T-cell (primary cell): ENCODE results near the gene CDC42BPB. TPM values are rescaled to one million over a fixed set of nuclear protein-coding genes. Genes with fewer than 3 reads are reported as not detected.
A peak's percentile ranks its signal among the peaks of the same experiment; 100 is the strongest.

Experiments
- ATAC-seq, 4 experiments: fragments of 200-7000 bp in 3 of 4; fragments of 150-1000 bp in 1 of 4; cut with Tn5 transposase; replicated peaks in 1 of 4; 1 replicate in 3 of 4; 2 replicates in 1 of 4; pipeline ENCODE4 v1.10.0; 2021; ENCODE audit warnings: moderate library complexity in 3 of 4, mild to moderate bottlenecking in 2 of 4, moderate number of reproducible peaks in 1 of 4
- CTCF ChIA-PET, 2 donors: fragments of 300-600 bp; sonication (Branson Sonifier 250); formaldehyde crosslinking; loops; one replicate each; lab custom pipeline; 2022; ENCODE audit warnings: antibody characterized with exemption in 2 of 2; lab: Charles Lee
- POLR2A ChIA-PET, 2 donors: fragments of 300-600 bp; sonication (Branson Sonifier 250); formaldehyde crosslinking; loops; one replicate each; lab custom pipeline; 2022; ENCODE audit warnings: antibody characterized with exemption in 2 of 2; lab: Charles Lee
- DNase-seq, 35 experiments: peaks; one replicate each; pipeline versions ENCODE4 v3.0.0 to v3.0.0-alpha.2; 2013 to 2023
- H3K27ac ChIP-seq: one replicate; pipeline ENCODE4 v1.5.1; 2013; ENCODE audit warnings: low read length
- H3K27me3 ChIP-seq, 2 experiments: replicated peaks in 1 of 2; 1 replicate in 1 of 2; 2 replicates in 1 of 2; pipeline versions ENCODE4 v1.6.1 to v1.7.0; 2013; ENCODE audit warnings: low read length in 1 of 2, mixed read lengths in 1 of 2; ENCODE audit not compliant: control insufficient read depth in 2 of 2, insufficient read depth in 2 of 2; ENCODE audit errors: extremely low read depth in 1 of 2
- H3K36me3 ChIP-seq, 2 donors: 1 replicate in 1 of 2; 2 replicates in 1 of 2; pipeline versions ENCODE4 v1.6.1 to v1.7.0; 2013; ENCODE audit warnings: low read length in 1 of 2; ENCODE audit not compliant: control insufficient read depth in 2 of 2, insufficient read depth in 1 of 2; ENCODE audit errors: extremely low read depth in 1 of 2
- H3K4me1 ChIP-seq, 2 experiments: 1 replicate in 1 of 2; 2 replicates in 1 of 2; pipeline versions ENCODE4 v1.6.1 to v1.7.0; 2013; ENCODE audit warnings: low read length in 2 of 2, mixed read lengths in 1 of 2; ENCODE audit not compliant: insufficient read depth in 2 of 2, control insufficient read depth in 1 of 2; ENCODE audit errors: extremely low read depth in 1 of 2
- H3K4me3 ChIP-seq, 2 donors: 1 replicate in 1 of 2; 2 replicates in 1 of 2; pipeline versions ENCODE4 v1.5.1 to v1.7.0; 2013; ENCODE audit warnings: mild to moderate bottlenecking in 2 of 2, low read length in 1 of 2, moderate library complexity in 1 of 2; ENCODE audit not compliant: control insufficient read depth in 1 of 2; ENCODE audit errors: extremely low read depth in 1 of 2
- H3K9me3 ChIP-seq: 2 replicates; pipeline ENCODE4 v1.7.0; 2013
- H3K27ac Mint-ChIP-seq, 2 donors: one replicate each; pipeline ENCODE4 v1.8.0; 2020 to 2021; ENCODE audit warnings: mild to moderate bottlenecking in 2 of 2, mixed read lengths in 2 of 2
- H3K27me3 Mint-ChIP-seq, 2 donors: one replicate each; pipeline ENCODE4 v1.8.0; 2021 to 2022; ENCODE audit warnings: mixed read lengths in 2 of 2
- H3K36me3 Mint-ChIP-seq: one replicate; pipeline ENCODE4 v1.8.0; 2021; ENCODE audit warnings: mixed read lengths
- H3K4me1 Mint-ChIP-seq, 3 donors: one replicate each; pipeline ENCODE4 v1.8.0; 2020 to 2022; ENCODE audit warnings: mixed read lengths in 3 of 3, mild to moderate bottlenecking in 1 of 3
- H3K4me3 Mint-ChIP-seq, 3 donors: one replicate each; pipeline ENCODE4 v1.8.0; 2020 to 2022; ENCODE audit warnings: mild to moderate bottlenecking in 3 of 3, mixed read lengths in 3 of 3, moderate library complexity in 3 of 3
- H3K9me3 Mint-ChIP-seq, 3 donors: one replicate each; pipeline ENCODE4 v1.8.0; 2020 to 2022; ENCODE audit warnings: mixed read lengths in 3 of 3
- WGBS: methylation state at CpG from one replicate; pipeline ENCODE4 v1.1.5; 2013; ENCODE audit warnings: missing lambda C conversion rate; ENCODE audit not compliant: insufficient coverage; 5-methylcytosine and 5-hydroxymethylcytosine counted together
- total RNA-seq, 35 experiments: library from RNA in 6 of 35; stranded (reverse) in 6 of 35; fragments of 120-200 nt in 1 of 35; gene quantifications; one replicate each; pipeline versions ENCODE4 v1.2.1 to v1.2.4 and lab custom pipeline; 2013 to 2026

The CDC42BPB gene
- total RNA-seq, 5 donors from 2014 or later (not counting 1 experiment from before 2014, with no cell fraction given): 5.3 to 17.5 (median 11.2) TPM

DNA sequence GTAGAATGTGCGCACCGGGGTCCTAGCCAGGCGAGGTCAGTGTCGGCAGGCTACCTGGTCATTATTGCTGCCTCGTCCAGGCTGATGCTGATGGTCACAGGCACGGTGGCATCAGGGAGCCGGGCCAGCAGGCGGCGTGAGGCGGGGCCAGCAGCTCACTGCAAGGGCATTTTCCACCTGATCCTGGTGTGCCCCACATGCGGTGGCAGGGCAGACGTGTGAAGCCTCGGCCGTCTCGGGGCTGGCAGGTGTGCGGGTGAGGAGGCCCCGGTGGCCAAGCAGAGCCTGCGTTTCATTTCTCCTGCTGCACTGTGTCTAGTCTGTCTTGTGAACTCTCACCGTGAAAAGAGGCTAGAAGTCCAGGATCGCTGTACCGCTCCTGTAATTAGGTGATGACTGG lies 146.9 kb downstream of the CDC42BPB start:
- Histone ChIP-seq H3K27me3 (no peaks in the 10 kb centered on the region), H3K4me3 (no peak overlapping the region), H3K4me1 (no peaks in the 10 kb centered on the region), H3K27ac (no peak overlapping the region), H3K36me3 (peaks cover 24 to 25% of the 10 kb centered on the region in 2 donors), H3K9me3 (no peaks in the 10 kb centered on the region)
- Mint-ChIP-seq H3K27me3 (no peaks in the 10 kb centered on the region), H3K9me3 (no peaks in the 10 kb centered on the region), H3K4me1 (no peaks in the 10 kb centered on the region), H3K4me3 (no peak overlapping the region), H3K27ac (no peak overlapping the region), H3K36me3 (peaks cover 22% of the 10 kb centered on the region)
- POLR2A ChIA-PET: no interaction called here
- DNase-seq (no peak), ATAC-seq (no peak)
- CTCF ChIA-PET: no interaction called here
- 93% methylated on average over 18 of the region's 21 CpGs for WGBS

DNA sequence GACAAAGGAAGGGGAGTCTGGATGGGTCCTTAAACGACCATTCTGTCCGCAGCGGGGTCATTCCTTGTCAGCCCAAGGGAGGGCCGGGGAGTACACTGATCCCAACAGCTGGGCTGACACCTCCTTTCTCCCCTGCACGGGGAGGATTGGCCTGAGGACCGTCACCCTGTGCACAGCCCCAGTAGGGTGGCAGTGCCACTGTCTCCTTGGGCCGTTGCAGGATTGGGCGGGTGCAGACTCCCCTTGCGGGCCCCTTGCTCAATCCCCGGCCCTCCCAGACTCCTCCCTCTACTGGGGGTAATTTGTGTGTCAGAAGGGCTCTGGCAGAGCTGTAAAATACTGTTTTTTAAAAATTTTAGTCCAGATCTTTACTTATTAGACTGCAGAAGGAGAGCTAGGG lies 147.4 kb downstream of the CDC42BPB start:
- no peaks in the 10 kb centered on the region for H3K27me3 Mint-ChIP-seq
- CTCF ChIA-PET: no interaction called here
- WGBS: 97% methylated on average over 6 of the region's 10 CpGs
- ATAC-seq (no peak), DNase-seq (no peak)
- Histone ChIP-seq H3K27me3 (no peaks in the 10 kb centered on the region), H3K4me1 (no peaks in the 10 kb centered on the region), H3K36me3 (peaks cover 26 to 31% of the 10 kb centered on the region in 2 donors), H3K9me3 (no peaks in the 10 kb centered on the region), H3K4me3 (no peak overlapping the region), H3K27ac (no peak overlapping the region)
- POLR2A ChIA-PET: no interaction called here
- no peak overlapping the region for H3K27ac Mint-ChIP-seq
- no peaks in the 10 kb centered on the region for H3K9me3 Mint-ChIP-seq
- H3K4me3 Mint-ChIP-seq: no peak overlapping the region
- no peaks in the 10 kb centered on the region for H3K4me1 Mint-ChIP-seq
- peaks cover 27% of the 10 kb centered on the region for H3K36me3 Mint-ChIP-seq

DNA sequence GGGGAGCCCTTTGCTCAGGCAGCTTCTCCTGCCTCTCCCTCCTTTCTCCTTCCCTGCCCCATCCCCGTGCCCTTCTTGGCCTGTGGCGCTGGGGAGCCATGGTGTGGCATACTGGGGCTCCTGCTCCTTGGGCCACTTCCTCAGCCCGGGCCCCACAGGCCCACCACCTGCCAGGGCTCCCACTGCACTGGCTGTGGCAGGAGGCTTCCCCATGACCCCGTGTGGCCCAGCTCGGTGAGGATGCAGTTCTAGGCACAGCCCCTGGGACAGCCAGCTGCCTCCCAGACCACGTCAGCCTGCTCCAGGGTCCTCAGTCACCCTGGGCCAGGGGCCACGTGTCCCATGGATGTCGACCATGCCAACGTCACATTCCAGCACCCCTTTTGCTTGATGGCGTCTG lies 147.9 kb downstream of the CDC42BPB start:
- H3K4me3 Mint-ChIP-seq: no peak overlapping the region
- Histone ChIP-seq H3K27ac (no peak overlapping the region), H3K4me1 (no peaks in the 10 kb centered on the region), H3K9me3 (no peaks in the 10 kb centered on the region), H3K4me3 (no peak overlapping the region), H3K27me3 (no peaks in the 10 kb centered on the region), H3K36me3 (peaks cover 24 to 32% of the 10 kb centered on the region in 2 donors)
- WGBS: 88% methylated on average over 10 of the region's 10 CpGs
- peaks cover 27% of the 10 kb centered on the region for H3K36me3 Mint-ChIP-seq
- no peak for DNase-seq
- ChIA-PET POLR2A (no interaction called here), CTCF (no interaction called here)
- no peak overlapping the region for H3K27ac Mint-ChIP-seq
- no peaks in the 10 kb centered on the region for H3K27me3 Mint-ChIP-seq
- no peaks in the 10 kb centered on the region for H3K4me1 Mint-ChIP-seq
- H3K9me3 Mint-ChIP-seq: no peaks in the 10 kb centered on the region
- ATAC-seq: no peak

DNA sequence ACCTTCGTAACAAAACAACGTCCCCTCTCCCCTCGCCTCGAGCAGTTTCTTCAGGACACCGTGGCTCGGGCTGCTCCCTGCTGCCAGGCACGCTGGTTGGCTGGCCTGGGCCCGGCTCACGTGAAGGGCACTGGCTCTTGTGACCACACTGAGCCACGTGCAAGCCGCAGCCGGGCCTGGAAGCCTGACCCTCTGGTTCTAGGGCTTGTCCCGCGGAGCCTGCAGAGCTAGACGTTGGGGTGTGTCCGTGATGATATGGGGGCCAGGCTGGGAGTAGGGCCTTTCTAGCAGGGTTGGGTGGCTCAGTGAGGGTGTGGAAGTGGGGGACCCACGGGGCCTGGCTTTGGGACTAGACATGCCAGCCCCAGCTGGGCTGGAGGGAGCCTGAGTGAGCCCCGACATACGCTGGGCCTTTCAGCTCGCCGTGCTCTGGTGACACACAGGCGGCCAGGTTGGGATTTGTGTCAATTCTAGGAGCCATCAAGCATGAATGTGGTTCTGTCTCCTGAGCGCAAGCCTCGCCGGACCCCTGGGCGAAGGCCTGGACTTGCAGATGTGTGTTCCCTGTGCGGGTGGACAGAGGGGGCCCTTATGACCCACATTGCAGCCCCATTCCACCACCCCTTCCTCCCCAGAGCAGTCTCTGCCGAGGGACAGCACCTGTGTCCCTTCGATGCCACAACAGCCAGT lies 148.4 kb downstream of the CDC42BPB start:
- peaks cover 24 to 35% of the 10 kb centered on the region in 2 donors for H3K36me3 ChIP-seq
- no peaks in the 10 kb centered on the region for H3K9me3 Mint-ChIP-seq
- no peak overlapping the region for H3K4me3 ChIP-seq
- ChIA-PET CTCF (no interaction called here), POLR2A (no interaction called here)
- H3K4me3 Mint-ChIP-seq: no peak overlapping the region
- peaks cover 27% of the 10 kb centered on the region for H3K36me3 Mint-ChIP-seq
- H3K27ac ChIP-seq: no peak overlapping the region
- no peak overlapping the region for H3K27ac Mint-ChIP-seq
- no peaks in the 10 kb centered on the region for H3K4me1 Mint-ChIP-seq
- H3K9me3 ChIP-seq: no peaks in the 10 kb centered on the region
- no peaks in the 10 kb centered on the region for H3K27me3 Mint-ChIP-seq
- ATAC-seq: no peak
- WGBS: 97% methylated on average over 26 of the region's 29 CpGs
- DNase-seq: no peak
- no peaks in the 10 kb centered on the region for H3K4me1 ChIP-seq
- H3K27me3 ChIP-seq: no peaks in the 10 kb centered on the region

DNA sequence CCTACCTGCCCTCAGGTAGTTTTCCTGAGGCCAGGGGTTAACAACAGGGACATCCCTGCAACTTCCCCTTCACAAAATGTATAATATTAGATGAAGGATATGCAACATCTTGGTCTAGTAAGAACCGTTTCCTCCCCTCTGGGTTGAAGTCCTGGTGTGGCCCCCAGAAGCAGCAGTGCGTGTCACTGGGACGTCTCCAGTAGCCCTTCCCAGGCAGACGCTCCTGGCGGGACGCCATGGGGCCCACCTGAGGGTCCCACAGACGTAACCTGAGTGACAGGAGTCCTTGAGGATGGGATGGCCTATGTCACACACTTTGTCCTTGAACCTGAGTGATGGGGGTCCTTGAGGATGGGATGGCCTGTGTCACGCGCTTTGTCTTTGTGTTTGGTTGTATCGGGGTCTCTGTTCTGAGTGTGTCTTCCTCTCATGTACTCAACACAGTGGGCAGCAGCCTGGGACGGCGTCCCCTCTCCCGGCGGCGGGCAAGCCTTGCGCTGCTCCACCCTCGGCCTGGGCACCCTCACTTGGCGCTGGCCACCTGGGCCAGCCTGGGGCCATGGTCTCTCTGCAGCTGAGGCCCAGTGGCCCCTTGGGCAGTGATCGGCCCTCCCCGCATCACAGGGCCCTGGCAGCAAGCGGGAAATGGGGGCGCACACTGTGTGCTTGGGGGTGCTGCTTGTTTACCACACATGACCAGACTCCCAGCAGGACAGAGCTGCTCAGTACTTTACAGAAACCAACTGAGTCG lies 149.2 kb downstream of the CDC42BPB start:
- Histone ChIP-seq H3K27me3 (no peaks in the 10 kb centered on the region), H3K4me1 (no peaks in the 10 kb centered on the region), H3K27ac (no peak overlapping the region), H3K36me3 (peaks cover 26 to 42% of the 10 kb centered on the region in 2 donors), H3K4me3 (no peak overlapping the region), H3K9me3 (no peaks in the 10 kb centered on the region)
- ChIA-PET CTCF (no interaction called here), POLR2A (no interaction called here)
- Mint-ChIP-seq H3K4me3 (no peak overlapping the region), H3K27ac (no peak overlapping the region), H3K27me3 (no peaks in the 10 kb centered on the region), H3K36me3 (peaks cover 32% of the 10 kb centered on the region), H3K4me1 (peaks cover 0 to 2% (median 0%) of the 10 kb centered on the region in 3 donors), H3K9me3 (no peaks in the 10 kb centered on the region)
- 98% methylated on average over 20 of the region's 23 CpGs for WGBS
- ATAC-seq (no peak), DNase-seq (no peak)

DNA sequence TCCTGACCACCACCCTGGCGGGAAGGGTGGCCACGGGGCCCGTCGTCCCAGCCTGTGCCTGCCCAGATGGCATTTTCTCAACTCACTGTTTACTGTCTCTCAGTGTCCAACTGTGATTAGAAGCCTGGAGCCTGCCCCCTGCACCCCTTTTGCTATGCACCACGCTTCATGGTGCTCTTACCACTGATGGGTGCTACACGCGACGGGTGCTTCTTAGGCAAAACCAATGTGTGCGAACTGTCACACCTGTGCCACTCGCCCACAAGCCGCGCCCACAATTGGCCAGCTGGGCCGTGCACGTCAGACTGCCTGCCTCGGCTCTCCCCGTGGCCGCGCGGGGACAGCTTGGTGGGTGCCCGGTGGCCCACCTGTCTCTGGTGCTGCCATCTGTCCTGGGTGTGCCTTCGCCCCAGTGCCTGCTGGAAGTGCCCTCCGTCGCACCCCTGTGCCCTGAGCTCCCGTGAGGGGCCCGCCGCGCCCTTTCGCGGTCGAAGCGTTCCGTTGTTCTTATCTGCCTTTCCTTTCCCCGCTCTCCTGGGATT lies 150.0 kb downstream of the CDC42BPB start:
- Histone ChIP-seq H3K27ac (no peak overlapping the region), H3K4me3 (no peak overlapping the region), H3K4me1 (peaks cover 0 to under 1% of the 10 kb centered on the region in 2 experiments), H3K9me3 (no peaks in the 10 kb centered on the region), H3K36me3 (peaks cover 27 to 50% of the 10 kb centered on the region in 2 donors), H3K27me3 (no peaks in the 10 kb centered on the region)
- no peak overlapping the region for H3K27ac Mint-ChIP-seq
- ATAC-seq: no peak
- no peak overlapping the region for H3K4me3 Mint-ChIP-seq
- H3K27me3 Mint-ChIP-seq: no peaks in the 10 kb centered on the region
- peaks cover 0 to 8% (median 0%) of the 10 kb centered on the region in 3 donors for H3K4me1 Mint-ChIP-seq
- DNase-seq: peak in 1 of 35 experiments; percentile 17
- ChIA-PET CTCF (no interaction called here), POLR2A (no interaction called here)
- H3K9me3 Mint-ChIP-seq: no peaks in the 10 kb centered on the region
- peaks cover 37% of the 10 kb centered on the region for H3K36me3 Mint-ChIP-seq
- WGBS: 96% methylated on average over 29 of the region's 33 CpGs
